Measurements from ENCODE around the gene BTG2. TPM values are rescaled to one million over a fixed set of nuclear protein-coding genes. Genes with fewer than 3 reads are reported as not detected.

BTG2 gene
- total RNA-seq, 4 donors from 2014 or later: 98.6 to 205 (median 131) TPM

GRCh38 chr1:203351037-203351625, 45.8 kb downstream of the BTG2 start, which contains the start of gene FMOD:
TSS of gene FMOD (minus strand) at chr1:203351122. CDS start at chr1:203348270, 2,852 bp downstream.
- WGBS, 2 donors: 14 to 18% methylated on average over 17 of the region's 17 CpGs
- intact Hi-C loops (cut with DNase I; ENCODE audit: low total_unique reads): no loop called here
- TF ChIP-seq CTCF (IDR thresholded peaks at IDR 0.05): no peak
- no peak for TF ChIP-seq POLR2A (IDR thresholded peaks at IDR 0.05)
- H3K4me3 ChIP-seq (ENCODE audit: low read depth, poor library complexity, severe bottlenecking): no peak within 1 kb of the TSS
- DNase-seq (ENCODE audit: low spot score in 2 of 2): peak; percentile 51 to 92

- H3K4me3 ChIP-seq (ENCODE audit: low read depth, poor library complexity, severe bottlenecking): no peak overlapping the region
- TF ChIP-seq POLR2A (IDR thresholded peaks at IDR 0.05) (no peak), CTCF (IDR thresholded peaks at IDR 0.05) (no peak)
- 86 to 89% methylated on average over 8 of the region's 8 CpGs for WGBS, 2 donors
- no peak for DNase-seq (ENCODE audit: low spot score in 2 of 2)
- intact Hi-C loops (cut with DNase I; ENCODE audit: low total_unique reads): no loop called here
Observed at GRCh38 chr1:203353486-203353885, 48.2 kb downstream of the BTG2 start.

- H3K4me3 ChIP-seq (ENCODE audit: low read depth, poor library complexity, severe bottlenecking): no peak overlapping the region
- 71 to 72% methylated on average over 2 of the region's 2 CpGs for WGBS, 2 donors
- TF ChIP-seq CTCF (IDR thresholded peaks at IDR 0.05): no peak
- TF ChIP-seq POLR2A (IDR thresholded peaks at IDR 0.05): no peak
- intact Hi-C loops (cut with DNase I; ENCODE audit: low total_unique reads): no loop called here
- no peak for DNase-seq (ENCODE audit: low spot score in 2 of 2)
Observed at GRCh38 chr1:203354246-203354645, 48.9 kb downstream of the BTG2 start.

- TF ChIP-seq CTCF (IDR thresholded peaks at IDR 0.05): no peak
- intact Hi-C loops (cut with DNase I; ENCODE audit: low total_unique reads): no loop called here
- H3K4me3 ChIP-seq (ENCODE audit: low read depth, poor library complexity, severe bottlenecking): no peak overlapping the region
- peak; percentile 53 to 94 for DNase-seq (ENCODE audit: low spot score in 2 of 2)
Observed at GRCh38 chr1:203359010-203359571, 53.8 kb downstream of the BTG2 start.

Other genes starting within 250 kb of the BTG2 start
- gene MYOG, start 219.5 kb upstream of the BTG2 start, total RNA-seq: not detected
- gene ADORA1, start 177.8 kb upstream of the BTG2 start, total RNA-seq: 1 to 10 TPM; 1.8 to 7.7 (median 5.3) TPM
- not detected for gene MYBPH, start 129.7 kb upstream of the BTG2 start, total RNA-seq
- 100 to 1,000 TPM in 2 of 4 donors, 10 to 100 TPM in 2; 80.5 to 188 (median 107) TPM for gene CHI3L1, start 118.8 kb upstream of the BTG2 start, total RNA-seq
- 1 to 10 TPM in 1 of 4 donors, under 1 TPM in 1, not detected in 2; 0.61 to 8.3 TPM for gene CHIT1, start 75.8 kb upstream of the BTG2 start, total RNA-seq
- 10 to 100 TPM in 3 of 4 donors, 1 to 10 TPM in 1; 5.6 to 37.7 (median 19.3) TPM for gene FMOD, start 45.6 kb downstream of the BTG2 start, total RNA-seq
- 10 to 100 TPM; 16.1 to 65.0 (median 20.7) TPM for gene PRELP, start 170.3 kb downstream of the BTG2 start, total RNA-seq
- gene OPTC, start 188.6 kb downstream of the BTG2 start, total RNA-seq: not detected